ENCODE results near the gene IL1RL2.

Gene IL1RL2

DNA sequence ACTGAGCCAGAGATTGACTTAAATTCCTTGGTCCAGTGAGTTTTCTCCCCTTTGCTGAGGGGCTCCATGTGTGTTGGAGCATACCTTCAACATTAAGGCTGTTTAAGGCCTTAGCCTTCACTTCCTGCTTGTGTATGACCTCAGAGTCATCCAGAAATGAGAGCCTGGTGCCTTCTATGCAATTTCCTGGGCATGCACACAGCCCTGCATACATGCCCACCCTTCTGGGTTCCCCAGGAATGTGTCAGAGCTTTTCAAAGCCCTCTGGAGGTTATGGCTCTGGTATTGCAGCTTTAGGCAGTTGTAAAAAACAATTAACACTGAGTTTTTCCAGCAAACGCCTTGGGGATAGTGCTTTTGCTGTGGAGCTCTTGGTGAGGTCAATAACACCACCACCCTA, 27.5 kb upstream of the IL1RL2 start:
- no peak for DNase-seq

DNA sequence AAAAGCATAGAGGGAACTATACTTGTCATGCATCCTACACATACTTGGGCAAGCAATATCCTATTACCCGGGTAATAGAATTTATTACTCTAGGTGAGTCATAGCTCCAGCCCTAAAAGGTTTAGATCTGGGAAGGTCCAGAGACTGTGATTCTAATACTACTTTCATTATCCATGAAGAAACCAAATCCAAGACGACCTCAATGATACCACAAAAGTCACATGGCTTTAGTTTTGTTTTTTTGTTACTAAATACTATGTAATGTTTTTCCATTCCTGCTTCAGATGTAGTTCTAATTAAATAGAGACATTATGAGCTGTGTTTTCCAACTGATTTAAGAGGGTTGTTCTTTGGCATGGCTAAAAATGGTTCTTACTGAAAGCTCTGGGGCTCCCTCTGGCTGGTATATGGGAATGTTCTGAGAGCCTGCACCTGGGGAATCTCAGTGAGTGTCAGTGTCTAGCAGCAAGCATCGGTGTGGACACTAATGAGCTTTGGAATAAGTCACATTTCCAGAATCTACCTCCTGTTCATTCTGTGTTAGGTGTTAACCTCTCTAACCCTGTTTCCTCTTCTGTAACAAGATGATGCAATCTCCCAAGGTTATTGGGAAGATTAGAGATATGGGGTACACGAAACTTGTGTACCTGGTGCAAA, 20.5 kb upstream of the IL1RL2 start:
- DNase-seq: peak; percentile 7

DNA sequence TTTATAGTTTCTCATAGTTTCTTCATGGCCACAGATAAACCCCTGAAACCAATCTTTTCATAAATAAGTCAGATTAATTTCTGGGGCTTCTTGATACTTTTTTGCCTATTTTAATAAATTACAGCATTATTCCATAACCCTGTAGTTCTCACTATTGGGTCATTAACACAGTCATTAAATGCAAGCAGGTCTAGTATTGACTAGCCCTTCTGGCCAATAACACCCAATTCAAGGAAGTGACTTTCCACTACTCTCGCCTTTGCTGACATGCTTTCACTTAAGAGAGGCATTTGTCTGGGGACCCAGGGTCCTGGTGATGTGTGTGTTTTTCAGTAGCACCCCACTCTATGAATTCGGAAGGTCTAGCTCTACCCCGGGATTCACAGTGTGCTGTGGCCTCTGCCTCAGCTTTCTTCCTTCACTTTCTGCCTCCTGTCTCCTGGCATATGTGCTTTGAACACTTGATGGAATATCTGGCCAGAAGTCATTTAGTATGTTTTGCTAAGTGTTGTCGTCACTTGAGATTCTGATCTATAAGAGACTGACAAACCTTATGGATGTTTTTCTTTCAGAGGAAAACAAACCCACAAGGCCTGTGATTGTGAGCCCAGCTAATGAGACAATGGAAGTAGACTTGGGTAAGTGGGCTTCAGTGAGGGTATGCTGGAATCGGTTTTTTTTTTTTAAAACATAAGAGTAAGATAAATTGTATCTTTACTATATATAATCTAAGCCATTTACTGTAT, 18.6 kb upstream of the IL1RL2 start:
- no peak for DNase-seq

DNA sequence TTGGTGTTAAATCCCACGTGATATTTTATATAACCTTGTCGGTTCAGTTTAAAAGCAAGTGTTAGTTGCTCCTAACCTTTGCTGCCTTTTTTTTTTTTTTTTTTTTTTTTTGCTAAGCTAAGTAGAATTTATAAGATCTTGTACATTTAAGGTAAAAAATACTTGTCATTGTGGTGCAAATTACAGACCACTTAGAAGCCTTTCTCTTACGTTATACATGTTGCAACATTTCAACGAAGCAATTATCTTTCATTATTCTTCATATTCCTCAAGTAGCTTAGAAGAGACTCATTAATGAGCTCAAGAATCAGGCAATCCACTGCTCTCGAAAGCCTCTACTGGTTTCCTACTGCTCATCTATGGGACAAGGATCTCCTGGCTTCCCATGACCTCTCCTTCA, 14.9 kb upstream of the IL1RL2 start:
- no peak for DNase-seq

DNA sequence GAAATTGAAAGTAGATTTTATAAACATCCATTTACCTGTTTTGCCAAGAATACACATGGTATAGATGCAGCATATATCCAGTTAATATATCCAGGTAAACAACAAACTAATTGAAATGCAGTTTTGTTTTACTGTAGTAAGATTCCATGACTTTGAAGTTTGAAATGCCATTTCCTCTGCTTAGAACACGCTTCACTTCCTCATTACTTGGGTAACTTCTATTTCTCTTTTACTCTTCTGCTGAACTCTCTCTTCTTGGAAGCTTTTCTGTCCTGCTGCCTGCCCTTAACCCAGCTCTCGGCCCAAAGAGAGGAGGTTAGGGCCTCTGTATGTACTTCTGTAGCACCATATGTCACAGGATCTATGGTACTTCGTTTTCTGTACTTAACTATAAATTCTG, 14.1 kb upstream of the IL1RL2 start:
- no peak for DNase-seq

DNA sequence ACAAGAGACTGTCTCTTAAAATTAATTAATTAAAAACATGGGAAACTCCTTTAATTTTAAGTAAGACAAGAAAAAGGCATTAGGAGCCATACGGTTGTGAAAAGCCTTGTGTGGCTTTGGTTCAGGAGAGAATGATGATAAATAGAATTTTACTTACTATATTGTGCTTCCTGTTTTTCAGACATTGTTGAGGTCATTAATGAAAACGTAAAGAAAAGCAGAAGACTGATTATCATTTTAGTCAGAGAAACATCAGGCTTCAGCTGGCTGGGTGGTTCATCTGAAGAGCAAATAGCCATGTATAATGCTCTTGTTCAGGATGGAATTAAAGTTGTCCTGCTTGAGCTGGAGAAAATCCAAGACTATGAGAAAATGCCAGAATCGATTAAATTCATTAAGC, 10.7 kb upstream of the IL1RL2 start:
- DNase-seq: no peak

DNA sequence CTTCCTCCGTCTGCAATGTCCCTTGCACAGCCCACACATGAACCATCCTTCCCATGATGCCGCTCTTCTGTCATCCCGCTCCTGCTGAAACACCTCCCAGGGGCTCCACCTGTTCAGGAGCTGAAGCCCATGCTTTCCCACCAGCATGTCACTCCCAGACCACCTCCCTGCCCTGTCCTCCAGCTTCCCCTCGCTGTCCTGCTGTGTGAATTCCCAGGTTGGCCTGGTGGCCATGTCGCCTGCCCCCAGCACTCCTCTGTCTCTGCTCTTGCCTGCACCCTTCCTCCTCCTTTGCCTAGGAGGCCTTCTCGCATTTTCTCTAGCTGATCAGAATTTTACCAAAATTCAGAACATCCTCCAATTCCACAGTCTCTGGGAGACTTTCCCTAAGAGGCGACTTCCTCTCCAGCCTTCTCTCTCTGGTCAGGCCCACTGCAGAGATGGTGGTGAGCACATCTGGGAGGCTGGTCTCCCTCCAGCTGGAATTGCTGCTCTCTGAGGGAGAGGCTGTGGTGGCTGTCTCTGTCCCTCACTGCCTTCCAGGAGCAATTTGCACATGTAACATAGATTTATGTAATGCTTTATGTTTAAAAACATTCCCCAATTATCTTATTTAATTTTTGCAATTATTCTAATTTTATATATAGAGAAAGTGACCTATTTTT, 8.9 kb upstream of the IL1RL2 start:
- no peak for DNase-seq

DNA sequence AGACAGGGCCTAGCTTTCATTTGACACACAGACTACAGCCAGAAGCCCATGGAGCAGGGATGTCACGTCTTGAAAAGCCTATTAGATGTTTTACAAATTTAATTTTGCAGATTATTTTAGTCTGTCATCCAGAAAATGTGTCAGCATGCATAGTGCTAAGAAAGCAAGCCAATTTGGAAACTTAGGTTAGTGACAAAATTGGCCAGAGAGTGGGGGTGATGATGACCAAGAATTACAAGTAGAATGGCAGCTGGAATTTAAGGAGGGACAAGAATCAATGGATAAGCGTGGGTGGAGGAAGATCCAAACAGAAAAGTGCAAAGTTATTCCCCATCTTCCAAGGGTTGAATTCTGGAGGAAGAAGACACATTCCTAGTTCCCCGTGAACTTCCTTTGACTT, 7.8 kb upstream of the IL1RL2 start:
- DNase-seq: no peak

DNA sequence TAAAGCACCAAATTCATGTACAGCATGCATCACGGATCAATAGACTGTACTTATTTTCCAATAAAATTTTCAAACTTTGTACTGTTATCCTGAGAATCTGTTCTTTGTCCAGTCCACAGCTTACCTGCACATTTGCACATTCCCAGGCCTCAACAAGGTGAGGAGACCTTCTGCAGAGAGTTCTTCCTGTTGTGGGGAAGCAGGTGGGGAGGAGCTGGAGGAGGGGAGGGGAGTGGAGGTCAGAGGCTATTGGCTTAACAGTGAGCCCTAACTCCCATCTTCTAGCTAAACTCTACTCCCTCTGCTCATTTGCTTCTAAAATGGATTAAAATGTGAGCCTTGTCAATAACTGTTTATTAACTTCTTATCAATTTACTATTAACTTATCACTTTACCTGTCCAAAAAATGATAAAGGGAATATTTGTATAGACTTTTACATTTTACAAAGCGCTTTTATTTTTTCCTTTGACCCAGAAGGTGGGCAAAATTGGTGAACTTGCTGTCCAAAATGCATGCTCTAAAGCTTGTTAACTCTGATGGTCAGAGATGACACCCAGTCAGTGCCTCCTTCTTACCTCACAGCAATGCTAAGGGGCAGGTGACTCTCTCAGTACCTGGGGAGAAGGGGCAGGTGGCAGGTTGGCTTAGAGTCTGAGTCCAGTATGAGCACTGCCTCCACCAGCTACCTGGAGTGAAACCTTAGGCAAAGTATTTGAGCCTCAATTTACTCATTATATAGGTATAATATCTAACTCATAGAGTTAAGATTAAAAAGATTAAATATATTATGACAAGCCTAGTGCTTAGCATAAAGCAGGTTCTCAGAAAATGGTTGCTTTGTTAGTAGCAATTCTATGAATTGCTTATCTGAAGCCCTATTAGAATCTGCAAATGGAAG, 6.8 kb upstream of the IL1RL2 start:
- no peak for DNase-seq

DNA sequence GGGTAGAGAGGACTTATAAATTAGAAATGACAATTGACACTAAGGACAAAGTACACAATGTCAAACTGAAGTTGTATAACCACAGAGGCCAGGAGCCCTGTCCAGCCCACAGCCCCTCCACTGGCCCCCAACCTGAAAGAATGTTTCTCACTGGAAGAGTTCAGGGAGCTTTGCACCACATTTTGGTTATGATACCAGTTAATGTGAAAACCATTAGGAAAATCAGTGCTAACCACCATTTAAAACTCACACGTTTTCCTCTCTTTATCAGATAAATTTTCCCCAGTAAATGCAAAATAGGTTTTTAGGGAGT, 6.2 kb upstream of the IL1RL2 start:
- DNase-seq: no peak

DNA sequence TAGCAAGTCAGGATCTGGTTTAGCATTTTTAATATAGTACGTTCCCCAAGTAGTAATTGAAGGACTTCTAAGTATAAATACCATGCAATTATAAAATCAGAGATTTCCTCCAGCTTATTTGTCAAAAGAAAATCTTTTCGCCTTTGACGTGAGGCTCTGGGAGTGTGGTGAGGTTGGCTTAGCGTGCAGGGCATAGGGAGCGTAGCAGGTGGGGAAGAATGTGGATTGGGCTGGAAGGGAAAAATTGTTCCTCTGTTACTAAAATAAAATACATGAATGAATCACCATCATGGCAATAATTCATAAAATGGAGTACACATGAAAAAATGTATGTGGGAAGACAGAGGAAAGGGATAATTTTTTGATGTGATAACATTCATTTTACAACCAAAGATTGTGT, 5.4 kb upstream of the IL1RL2 start:
- no peak for DNase-seq

DNA sequence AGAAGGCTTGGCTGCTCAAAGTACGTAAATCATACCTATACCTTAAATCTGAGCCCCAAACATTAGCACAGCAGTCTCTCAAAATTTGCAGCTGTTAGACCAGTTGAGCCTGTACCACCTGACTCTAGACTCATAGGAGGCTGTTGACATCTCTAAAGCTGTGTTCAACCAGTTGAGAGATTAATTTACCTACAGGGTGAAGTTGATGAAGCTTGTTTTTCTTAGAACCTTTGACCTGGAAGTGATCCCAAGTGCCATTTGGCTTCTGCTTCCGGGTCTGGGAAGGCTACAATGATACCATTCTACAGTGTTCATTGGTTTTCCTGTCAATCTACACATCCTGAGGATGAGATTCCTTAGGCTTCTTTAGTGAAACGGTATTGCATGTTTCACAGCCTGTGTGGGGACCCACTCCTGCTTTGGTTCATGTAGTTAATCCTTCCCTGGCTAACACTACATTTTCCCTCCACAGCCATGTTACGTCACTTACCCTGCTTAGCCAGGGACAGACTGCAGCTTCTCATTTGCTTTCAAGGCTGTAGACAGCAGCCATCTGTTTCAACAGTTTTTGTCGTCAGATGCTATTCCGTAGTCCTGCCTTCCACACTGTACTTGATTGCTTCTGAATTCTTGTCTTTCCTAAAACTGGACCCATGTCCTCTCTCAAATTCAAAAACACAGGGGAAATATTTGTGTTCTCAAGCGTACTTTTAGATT, 4.7 kb upstream of the IL1RL2 start:
- no peak for DNase-seq

DNA sequence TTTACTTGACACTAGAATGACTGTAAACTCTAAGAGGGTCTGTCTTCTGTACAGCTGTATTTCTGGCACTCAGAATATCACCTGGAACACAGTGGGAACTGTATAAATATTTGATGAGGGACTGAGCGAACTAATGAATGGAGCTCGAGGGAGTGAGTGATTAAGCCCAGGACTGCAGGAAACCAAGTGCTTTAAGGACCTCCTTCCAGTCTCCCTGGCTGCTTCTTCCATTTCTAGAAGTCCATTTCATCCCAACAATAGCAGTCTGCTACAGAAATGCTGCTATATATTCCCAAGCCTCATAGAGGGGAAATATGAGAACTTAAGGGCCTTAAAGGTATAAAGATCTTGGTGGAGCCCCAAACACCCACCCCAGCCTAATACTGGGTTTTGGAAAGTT, 2.8 kb upstream of the IL1RL2 start:
- no peak for DNase-seq

DNA sequence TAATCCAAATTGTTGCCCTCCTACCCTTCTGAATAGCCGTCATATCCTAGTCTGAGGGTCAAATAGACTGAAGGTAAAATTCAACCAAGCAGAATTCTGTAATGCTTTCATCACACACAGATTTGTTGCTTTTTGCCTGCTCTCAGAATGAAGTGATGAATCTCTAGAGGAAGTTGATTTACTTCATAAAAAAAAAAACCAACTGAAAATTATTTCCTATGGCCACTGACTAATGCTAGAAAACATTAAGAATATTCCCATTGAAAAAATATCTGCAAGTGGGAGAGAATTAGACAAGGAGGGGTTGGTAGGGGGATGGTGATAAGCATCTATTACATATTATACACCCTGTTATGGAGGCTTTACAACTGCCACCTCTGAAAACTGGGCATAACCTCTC, 2.3 kb upstream of the IL1RL2 start:
- no peak for DNase-seq

DNA sequence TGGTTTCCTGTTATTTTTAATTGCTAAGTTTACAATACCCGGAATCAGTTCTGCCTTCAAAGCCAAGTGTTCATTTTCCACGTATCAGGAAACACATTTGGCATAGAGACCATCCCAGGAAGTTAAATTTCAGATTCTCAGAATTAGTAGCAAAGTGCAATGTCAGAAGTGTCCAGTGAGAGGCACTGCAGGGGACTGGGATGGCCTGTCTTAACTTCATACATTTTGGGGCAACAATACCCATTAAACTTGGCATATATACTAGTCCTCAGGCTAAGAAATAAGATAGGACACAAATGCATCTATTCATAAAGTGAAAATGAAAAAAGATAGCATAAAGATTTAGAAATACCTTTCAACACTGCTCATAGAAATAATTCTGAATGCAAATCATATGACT, 1.5 kb upstream of the IL1RL2 start:
- DNase-seq: no peak

DNA sequence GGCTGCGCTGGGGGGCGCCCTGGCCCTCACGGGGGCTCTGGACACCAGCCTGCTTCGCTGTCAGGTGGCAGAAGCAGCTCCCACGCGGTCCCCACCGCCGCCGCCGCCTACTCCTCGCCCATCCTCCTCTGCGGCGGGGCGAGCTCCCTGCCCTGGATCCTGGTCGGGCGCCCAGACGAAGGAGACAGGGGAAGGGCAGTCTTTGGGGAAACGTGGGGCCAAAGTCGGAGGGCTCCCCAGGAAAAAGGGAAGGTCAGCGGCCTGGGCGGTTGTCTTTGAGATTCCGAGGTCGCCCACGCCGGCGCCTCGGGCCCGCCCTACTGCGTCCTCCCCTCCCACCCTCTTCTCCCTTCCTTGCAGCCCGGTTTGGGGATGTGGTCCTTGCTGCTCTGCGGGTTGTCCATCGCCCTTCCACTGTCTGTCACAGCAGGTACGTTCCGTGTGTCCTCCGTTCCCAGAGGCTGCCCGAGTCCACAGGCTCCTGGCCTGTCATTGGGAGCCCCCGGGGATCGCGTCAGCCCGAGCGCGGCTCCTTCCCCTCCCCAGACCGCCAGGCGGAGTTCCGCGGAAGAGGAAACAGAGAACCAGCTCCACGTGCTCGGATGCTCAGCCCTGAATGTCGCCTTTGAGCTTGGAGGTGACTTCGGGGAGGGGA, 800 bp downstream of the IL1RL2 start:
- no peak for DNase-seq

DNA sequence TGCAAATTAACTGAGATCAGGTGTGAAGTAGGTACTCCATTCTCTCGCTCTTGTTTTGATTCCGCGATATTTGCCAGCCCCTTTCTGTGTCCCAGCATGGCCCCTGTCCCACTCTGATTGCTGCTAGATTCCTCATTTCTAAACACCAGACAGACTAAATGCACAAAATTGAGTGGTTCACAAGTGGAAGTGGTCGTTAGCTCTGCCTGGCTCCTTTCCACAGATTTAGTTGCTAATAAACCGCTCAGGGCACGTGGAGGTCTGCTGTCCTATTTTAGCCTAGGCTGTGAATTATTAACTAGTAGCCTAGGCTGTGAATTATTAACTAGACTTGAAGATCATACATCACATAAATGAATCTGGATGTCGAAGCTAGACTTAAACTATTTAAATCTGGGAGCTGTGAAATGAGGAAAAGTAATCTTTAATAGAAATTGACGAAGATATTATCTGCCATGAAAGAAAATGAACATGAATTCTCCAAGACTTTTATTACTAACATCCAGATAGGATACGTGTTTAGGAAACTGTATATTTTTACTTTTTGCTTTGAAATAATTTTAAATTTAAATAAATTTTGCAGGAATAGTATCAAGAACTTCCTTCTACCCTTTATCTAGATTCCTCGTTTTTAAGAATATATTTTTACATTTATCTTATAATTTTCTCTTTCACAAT, 3.7 kb downstream of the IL1RL2 start:
- DNase-seq: no peak

DNA sequence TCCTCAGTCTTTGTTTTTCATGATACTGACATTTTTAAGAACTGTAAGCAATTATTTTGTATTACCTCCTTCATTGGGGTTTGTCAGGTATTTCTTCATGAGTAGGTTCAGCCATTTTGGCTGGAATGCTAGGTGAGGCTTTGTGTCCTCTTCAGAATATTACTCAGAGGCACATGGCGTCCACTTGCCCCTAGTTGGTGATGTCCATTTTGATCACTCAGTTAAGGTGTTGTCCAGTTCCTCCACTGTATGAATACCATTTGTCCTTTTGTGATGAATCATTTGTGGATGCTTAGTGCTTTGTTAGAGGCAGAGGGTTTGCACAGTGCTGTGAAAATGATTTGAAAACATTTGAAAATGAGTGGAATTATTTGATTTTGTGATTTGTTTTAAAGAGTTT, 4.7 kb downstream of the IL1RL2 start:
- DNase-seq: no peak

DNA sequence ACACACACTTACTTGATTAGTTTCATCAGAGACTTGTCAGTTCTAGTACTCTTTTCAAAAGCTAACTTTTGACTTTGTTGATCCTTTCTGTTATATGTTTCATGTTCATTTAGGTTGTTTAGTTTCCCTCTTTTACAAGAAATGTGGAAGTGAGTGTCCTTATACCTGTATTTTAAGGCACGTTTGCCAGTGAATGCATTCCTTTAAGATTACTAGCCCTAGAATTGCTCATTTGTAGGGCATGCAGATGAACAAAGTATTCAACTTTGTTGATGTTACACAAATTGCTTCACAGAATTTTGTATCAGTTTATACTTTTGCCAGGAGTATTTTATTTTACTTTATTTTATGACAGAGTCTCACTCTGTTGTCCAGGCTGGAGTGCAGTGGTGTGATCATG, 6.3 kb downstream of the IL1RL2 start:
- no peak for DNase-seq

DNA sequence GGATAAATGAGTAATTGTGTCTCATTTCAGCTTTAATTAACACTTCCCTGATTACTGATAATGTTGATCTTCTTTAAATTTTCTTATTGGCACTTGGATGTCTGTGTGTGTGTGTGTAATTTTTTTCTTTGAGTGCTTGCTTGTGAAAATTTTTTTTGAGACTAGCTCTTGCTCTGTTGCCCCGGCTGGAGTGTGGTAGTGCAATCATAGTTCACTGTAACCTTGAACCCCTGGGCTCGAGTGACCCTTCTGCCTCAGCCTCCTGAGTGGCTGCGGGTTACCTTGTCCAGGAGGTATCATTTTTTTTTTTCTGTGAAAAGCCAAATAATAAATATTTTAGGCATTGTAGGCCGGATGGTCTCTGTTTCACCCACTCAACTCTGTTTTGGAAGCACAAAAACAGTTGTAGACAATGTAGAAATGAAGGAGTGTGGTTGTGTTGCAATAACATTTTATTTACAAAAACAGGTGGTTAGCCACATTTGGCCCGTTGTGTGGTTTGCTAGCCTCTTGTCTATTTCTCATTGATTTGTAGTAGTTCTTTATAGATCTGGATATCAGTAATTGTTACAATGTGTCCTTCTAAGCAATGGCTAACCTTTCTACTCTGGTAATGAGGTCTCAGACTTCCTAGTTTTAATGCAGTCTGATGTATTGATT, 7.9 kb downstream of the IL1RL2 start:
- no peak for DNase-seq

Measured in NCI-H345 (cell line).